HG03432 (cell line): ENCODE results near the gene MGLL.

Source experiments
- ATAC-seq: cut with Tn5 transposase; IDR thresholded peaks from one replicate; pipeline ENCODE4 v1.9.1; 2021; ENCODE audit warnings: mild to moderate bottlenecking, moderate library complexity; ENCODE audit not compliant: unreplicated experiment

MGLL gene

GRCh38 chr3:127815001-127815400 lies 7.3 kb downstream of the MGLL start:
- ATAC-seq: no peak

GRCh38 chr3:127814325-127814781 lies 8.0 kb downstream of the MGLL start:
- no peak for ATAC-seq

GRCh38 chr3:127812151-127812550 lies 10.2 kb downstream of the MGLL start:
- no peak for ATAC-seq

GRCh38 chr3:127811717-127812116 lies 10.6 kb downstream of the MGLL start:
- ATAC-seq: no peak

GRCh38 chr3:127809611-127810010 lies 12.7 kb downstream of the MGLL start:
- ATAC-seq: no peak

- ATAC-seq: no peak
These were observed 13.1 kb downstream of the MGLL start for GRCh38 chr3:127809211-127809610.

- ATAC-seq: no peak
These were observed 14.1 kb downstream of the MGLL start for GRCh38 chr3:127808197-127808596.

GRCh38 chr3:127805026-127805753 lies 17.1 kb downstream of the MGLL start:
- no peak for ATAC-seq

GRCh38 chr3:127804141-127804540 lies 18.2 kb downstream of the MGLL start:
- ATAC-seq: no peak

GRCh38 chr3:127803619-127804018 lies 18.7 kb downstream of the MGLL start:
- no peak for ATAC-seq

- ATAC-seq: no peak
These were observed 19.7 kb downstream of the MGLL start for GRCh38 chr3:127802606-127803005.

GRCh38 chr3:127801731-127802313 lies 20.5 kb downstream of the MGLL start:
- ATAC-seq: no peak

GRCh38 chr3:127800508-127800907 lies 21.8 kb downstream of the MGLL start:
- no peak for ATAC-seq

- no peak for ATAC-seq
These were observed 22.7 kb downstream of the MGLL start for GRCh38 chr3:127799476-127800222.

GRCh38 chr3:127798716-127799115 lies 23.6 kb downstream of the MGLL start:
- no peak for ATAC-seq

GRCh38 chr3:127796831-127797150 lies 25.5 kb downstream of the MGLL start:
- ATAC-seq: no peak

- no peak for ATAC-seq
These were observed 26.1 kb downstream of the MGLL start for GRCh38 chr3:127796045-127796830.

GRCh38 chr3:127794972-127795371 lies 27.3 kb downstream of the MGLL start:
- ATAC-seq: no peak

GRCh38 chr3:127794402-127794801 lies 27.9 kb downstream of the MGLL start:
- no peak for ATAC-seq

GRCh38 chr3:127792541-127793292 lies 29.6 kb downstream of the MGLL start:
- ATAC-seq: no peak
